22Rv1 (cell line): Measurements from ENCODE around the gene PRKRA.

Source experiments
- ZFX ChIP-seq: fragments of 450-650 bp; IDR thresholded peaks from 2 replicates; pipeline ENCODE4 v1.6.1; 2017; ENCODE audit warnings: antibody characterized with exemption, borderline replicate concordance
- TF ChIP-seq, protein P1 (sequence below): fragments of 450-650 bp; IDR thresholded peaks from 2 replicates; pipeline ENCODE4 v1.5.1; 2017; ENCODE audit warnings: mild to moderate bottlenecking

DNA sequence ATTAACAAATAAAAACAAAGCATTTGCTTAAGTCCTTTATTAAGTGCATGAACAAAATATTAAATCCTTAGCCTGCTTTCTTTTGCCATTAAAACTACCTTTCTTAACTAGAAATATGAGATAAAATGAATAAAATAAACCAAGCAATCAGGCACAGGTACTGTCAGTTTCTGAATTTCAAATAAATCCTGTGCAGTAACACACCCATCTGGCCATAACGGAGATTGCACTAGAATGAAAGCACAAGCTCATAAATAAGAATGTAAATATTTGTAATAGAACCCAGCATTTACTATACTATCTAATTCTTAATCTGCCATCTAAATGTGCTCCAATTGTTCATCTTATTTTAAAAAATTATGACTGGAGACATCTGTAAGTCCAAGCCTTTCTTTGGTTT lies 31.9 kb downstream of the PRKRA start:
- TF ChIP-seq, protein P1, sequence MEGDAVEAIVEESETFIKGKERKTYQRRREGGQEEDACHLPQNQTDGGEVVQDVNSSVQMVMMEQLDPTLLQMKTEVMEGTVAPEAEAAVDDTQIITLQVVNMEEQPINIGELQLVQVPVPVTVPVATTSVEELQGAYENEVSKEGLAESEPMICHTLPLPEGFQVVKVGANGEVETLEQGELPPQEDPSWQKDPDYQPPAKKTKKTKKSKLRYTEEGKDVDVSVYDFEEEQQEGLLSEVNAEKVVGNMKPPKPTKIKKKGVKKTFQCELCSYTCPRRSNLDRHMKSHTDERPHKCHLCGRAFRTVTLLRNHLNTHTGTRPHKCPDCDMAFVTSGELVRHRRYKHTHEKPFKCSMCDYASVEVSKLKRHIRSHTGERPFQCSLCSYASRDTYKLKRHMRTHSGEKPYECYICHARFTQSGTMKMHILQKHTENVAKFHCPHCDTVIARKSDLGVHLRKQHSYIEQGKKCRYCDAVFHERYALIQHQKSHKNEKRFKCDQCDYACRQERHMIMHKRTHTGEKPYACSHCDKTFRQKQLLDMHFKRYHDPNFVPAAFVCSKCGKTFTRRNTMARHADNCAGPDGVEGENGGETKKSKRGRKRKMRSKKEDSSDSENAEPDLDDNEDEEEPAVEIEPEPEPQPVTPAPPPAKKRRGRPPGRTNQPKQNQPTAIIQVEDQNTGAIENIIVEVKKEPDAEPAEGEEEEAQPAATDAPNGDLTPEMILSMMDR: peak; percentile 25; the same call in 1 of the 2 replicates
- no peak for TF ChIP-seq ZFX
